IMR-90 (cell line): ENCODE measurements around the gene BCAP31. TPM values are rescaled to one million over a fixed set of nuclear protein-coding genes. Genes with fewer than 3 reads are reported as not detected.

Experiments used
- ATAC-seq: fragments of 200-7000 bp; cut with Tn5 transposase; 2 replicates; pipeline ENCODE4 v1.9.1; 2020; ENCODE audit warnings: low read depth, mild to moderate bottlenecking, moderate library complexity
- BruUV-seq: library from RNA; stranded (reverse); fragments of 400-500 nt; replicated peaks from 2 replicates; lab custom pipeline; 2021; lab: Mats Ljungman, UMichigan
- CTCF ChIA-PET: fragments of 300-600 bp; formaldehyde crosslinking; extraction: SDS; loops from one replicate; lab custom pipeline; 2021; ENCODE audit warnings: antibody characterized with exemption; lab: Yijun Ruan, JAX
- POLR2A ChIA-PET: fragments of 300-600 bp; sonication (Branson Sonifier 250); formaldehyde crosslinking; loops from one replicate; lab custom pipeline; 2022; ENCODE audit warnings: antibody characterized with exemption; ENCODE audit not compliant: unreplicated experiment; lab: Charles Lee
- DNase-seq: peaks from one replicate; pipeline ENCODE4 v3.0.0; 2013
- H2AFZ ChIP-seq: replicated peaks from 2 replicates; pipeline ENCODE3; 2013; ENCODE audit warnings: low read length, mild to moderate bottlenecking; ENCODE audit not compliant: poor library complexity
- H2AK5ac ChIP-seq: 2 replicates; pipeline ENCODE4 v1.6.1; 2013; ENCODE audit warnings: low read depth, low read length, inconsistent platforms
- H2AK9ac ChIP-seq: replicated peaks from 2 replicates; pipeline ENCODE3; 2013; ENCODE audit warnings: mild to moderate bottlenecking, low read depth, low read length, moderate library complexity; ENCODE audit not compliant: poor library complexity
- H2BK120ac ChIP-seq: 2 replicates; pipeline ENCODE4 v1.6.1; 2013; ENCODE audit warnings: low read depth, low read length, inconsistent platforms
- H2BK15ac ChIP-seq: 3 replicates; pipeline ENCODE4 v1.6.1; 2013; ENCODE audit warnings: low read depth, low read length, inconsistent platforms
- H2BK20ac ChIP-seq: 2 replicates; pipeline ENCODE4 v1.6.1; 2013; ENCODE audit warnings: low read depth, mild to moderate bottlenecking, inconsistent platforms, low read length, moderate library complexity
- H2BK5ac ChIP-seq: 2 replicates; pipeline ENCODE4 v1.6.1; 2013; ENCODE audit warnings: mild to moderate bottlenecking, low read depth, low read length, inconsistent platforms; ENCODE audit not compliant: poor library complexity, severe bottlenecking
- H3K14ac ChIP-seq: replicated peaks from 2 replicates; pipeline ENCODE4 v1.6.1; 2013; ENCODE audit warnings: low read depth, low read length, inconsistent platforms
- H3K18ac ChIP-seq: 2 replicates; pipeline ENCODE4 v1.6.1; 2013; ENCODE audit warnings: low read depth, low read length, control low read depth
- H3K23ac ChIP-seq: 2 replicates; pipeline ENCODE4 v1.6.1; 2013; ENCODE audit warnings: low read depth, low read length, inconsistent platforms
- H3K27ac ChIP-seq: 2 replicates; pipeline ENCODE4 v1.5.1; 2013; ENCODE audit warnings: mild to moderate bottlenecking, control low read depth, low read length; ENCODE audit not compliant: insufficient read depth
- H3K27me3 ChIP-seq: 2 replicates; pipeline ENCODE4 v1.6.1; 2013; ENCODE audit warnings: low read length; ENCODE audit not compliant: control insufficient read depth, insufficient read depth
- H3K36me3 ChIP-seq: 2 replicates; pipeline ENCODE4 v1.6.1; 2013; ENCODE audit warnings: low read length, mixed read lengths; ENCODE audit not compliant: control insufficient read depth, insufficient read depth
- H3K4ac ChIP-seq: 2 replicates; pipeline ENCODE4 v1.6.1; 2013; ENCODE audit warnings: low read depth, low read length, inconsistent platforms
- H3K4me1 ChIP-seq: 2 replicates; pipeline ENCODE4 v1.6.1; 2013; ENCODE audit warnings: low read length, mixed read lengths; ENCODE audit not compliant: control insufficient read depth, insufficient read depth
- H3K4me2 ChIP-seq: 2 replicates; pipeline ENCODE4 v1.6.1; 2013; ENCODE audit warnings: low read depth, mild to moderate bottlenecking, control low read depth, low read length, moderate library complexity
- H3K4me3 ChIP-seq: 2 replicates; pipeline ENCODE4 v1.5.1; 2013; ENCODE audit warnings: low read depth, mild to moderate bottlenecking, control low read depth, low read length, moderate library complexity; ENCODE audit not compliant: insufficient read depth
- H3K56ac ChIP-seq: 2 replicates; pipeline ENCODE4 v1.6.1; 2013; ENCODE audit warnings: low read length, inconsistent platforms; ENCODE audit not compliant: insufficient read depth; ENCODE audit errors: extremely low read depth
- H3K79me1 ChIP-seq, 2 experiments: 2 replicates each; pipeline ENCODE4 v1.6.1; 2013; ENCODE audit warnings: low read length in 2 of 2, inconsistent platforms in 1 of 2, low read depth in 1 of 2
- H3K9ac ChIP-seq: 2 replicates; pipeline ENCODE4 v1.6.1; 2013; ENCODE audit warnings: low read depth, low read length, control low read depth
- H3K9me1 ChIP-seq: 2 replicates; pipeline ENCODE4 v1.6.1; 2013; ENCODE audit warnings: low read length, inconsistent platforms; ENCODE audit not compliant: insufficient read depth
- H3K9me3 ChIP-seq: 2 replicates; pipeline ENCODE4 v1.6.1; 2013; ENCODE audit warnings: low read length; ENCODE audit not compliant: control insufficient read depth, insufficient read depth
- H4K20me1 ChIP-seq: 2 replicates; pipeline ENCODE4 v1.6.1; 2013; ENCODE audit warnings: low read length, inconsistent platforms; ENCODE audit not compliant: insufficient read depth
- H4K5ac ChIP-seq: 2 replicates; pipeline ENCODE4 v1.6.1; 2013; ENCODE audit warnings: mild to moderate bottlenecking, low read depth, low read length, control low read depth
- H4K8ac ChIP-seq, 2 experiments: 2 replicates each; pipeline ENCODE4 v1.6.1; 2013; ENCODE audit warnings: low read depth in 2 of 2, low read length in 2 of 2, control low read depth in 1 of 2, inconsistent platforms in 1 of 2
- H4K91ac ChIP-seq: 2 replicates; pipeline ENCODE4 v1.6.1; 2013; ENCODE audit warnings: low read depth, low read length, inconsistent platforms; ENCODE audit not compliant: insufficient read depth
- BHLHE40 ChIP-seq: fragments of 150-350 bp; IDR thresholded peaks from 2 replicates; pipeline ENCODE4 v1.6.1; 2016; ENCODE audit warnings: mild to moderate bottlenecking, low read depth, low read length
- CEBPB ChIP-seq: IDR thresholded peaks from 2 replicates; pipeline ENCODE4 v1.6.1; 2012; ENCODE audit warnings: low read depth, low read length, improper control_type of control experiment
- CHD1 ChIP-seq: IDR thresholded peaks from 2 replicates; pipeline ENCODE4 v1.6.1; 2012; ENCODE audit warnings: low read depth, low read length, improper control_type of control experiment
- CTCF ChIP-seq: conservative IDR thresholded peaks from 2 replicates; pipeline ENCODE4 v1.5.1; 2012; ENCODE audit warnings: mild to moderate bottlenecking, low read depth, low read length, improper control_type of control experiment
- ELK1 ChIP-seq: fragments of 150-350 bp; IDR thresholded peaks from 2 replicates; pipeline ENCODE4 v1.6.1; 2016; ENCODE audit warnings: low read depth, mild to moderate bottlenecking, low read length, moderate library complexity, borderline replicate concordance
- MAFK ChIP-seq: IDR thresholded peaks from 2 replicates; pipeline ENCODE4 v1.6.1; 2012; ENCODE audit warnings: low read depth, low read length, improper control_type of control experiment
- MAZ ChIP-seq: IDR thresholded peaks from 2 replicates; pipeline ENCODE4 v1.6.1; 2012; ENCODE audit warnings: low read depth, mild to moderate bottlenecking, low read length, improper control_type of control experiment, moderate library complexity, borderline replicate concordance
- MXI1 ChIP-seq: IDR thresholded peaks from 2 replicates; pipeline ENCODE4 v1.6.1; 2012; ENCODE audit warnings: low read depth, mild to moderate bottlenecking, low read length, moderate library complexity, borderline replicate concordance
- NFE2L2 ChIP-seq: fragments of 150-350 bp; IDR thresholded peaks from 2 replicates; pipeline ENCODE4 v1.6.1; 2016; ENCODE audit warnings: low read depth, mild to moderate bottlenecking, low read length
- POLR2A ChIP-seq: IDR thresholded peaks from 2 replicates; pipeline ENCODE4 v1.6.1; 2012; ENCODE audit warnings: mild to moderate bottlenecking, low read depth, low read length
- RAD21 ChIP-seq: IDR thresholded peaks from 2 replicates; pipeline ENCODE4 v1.6.1; 2012; ENCODE audit warnings: low read length, improper control_type of control experiment
- RCOR1 ChIP-seq: IDR thresholded peaks from 2 replicates; pipeline ENCODE4 v1.6.1; 2012; ENCODE audit warnings: mild to moderate bottlenecking, low read length, improper control_type of control experiment; ENCODE audit not compliant: insufficient replicate concordance
- RFX5 ChIP-seq: IDR thresholded peaks from 2 replicates; pipeline ENCODE4 v1.8.0; 2012; ENCODE audit warnings: low read depth, mild to moderate bottlenecking, low read length, moderate library complexity
- SMC3 ChIP-seq: fragments of 150-350 bp; IDR thresholded peaks from 2 replicates; pipeline ENCODE4 v1.6.1; 2016; ENCODE audit warnings: low read depth, mild to moderate bottlenecking, antibody characterized with exemption, low read length, moderate library complexity
- USF2 ChIP-seq: fragments of 150-350 bp; IDR thresholded peaks from 2 replicates; pipeline ENCODE4 v1.6.1; 2017; ENCODE audit warnings: mild to moderate bottlenecking, antibody characterized with exemption, low read length, low read depth
- WGBS, 2 experiments: methylation state at CpG; one replicate each; pipeline versions ENCODE4 v1.1.5 to v1.1.7; 2013; ENCODE audit warnings: missing lambda C conversion rate in 2 of 2; ENCODE audit not compliant: insufficient read length in 1 of 2; ENCODE audit errors: extremely low coverage in 2 of 2; 5-methylcytosine and 5-hydroxymethylcytosine counted together
- dilution Hi-C: fragments of 300-500 bp; cut with HindIII; formaldehyde crosslinking; loops from one replicate; pipeline ENCODE4 v1.14.3; 2018; ENCODE audit warnings: low sequenced_read_pairs; ENCODE audit not compliant: unreplicated experiment
- in situ Hi-C: fragments of 300-500 bp; cut with MboI; formaldehyde crosslinking; loops from 3 replicates; pipeline ENCODE4 v1.14.3; 2019; ENCODE audit warnings: low sequenced_read_pairs, inconsistent platforms, mixed read lengths
- intact Hi-C: fragments of 100-400 bp; cut with micrococcal nuclease; formaldehyde crosslinking; loops from 2 replicates; pipeline ENCODE4 v1.10.0; 2022
- polyA plus RNA-seq, 3 experiments: library from polyadenylated mRNA; depleted of rRNA; stranded (reverse); fragments of >200 nt; gene quantifications; 2 replicates each; pipeline ENCODE4 v1.2.3, GENCODE V29; 2012; ENCODE audit warnings: low replicate concordance in 1 of 3
- total RNA-seq: library from RNA; depleted of rRNA; stranded (reverse); fragments of >200 nt; gene quantifications from 2 replicates; pipeline ENCODE4 v1.2.3, GENCODE V29; 2012

The BCAP31 gene
- total and polyA plus RNA-seq, 2 of the 4 experiments (the other 2 are of a cell fraction), result 125 to 244 TPM

GRCh38 chrX:153731845-153732215 is 7.6 kb upstream of the BCAP31 start:
- Histone ChIP-seq H4K5ac (no peak overlapping the region), H3K9me1 (0 out of 2 replicates have a peak, but pooled peaks cover 5% of the 10 kb centered on the region), H3K27me3 (no peaks in the 10 kb centered on the region), H4K91ac (no peak overlapping the region), H3K4me2 (no peak overlapping the region), H2BK120ac (no peak overlapping the region), H3K4me3 (no peak overlapping the region), H3K23ac (no peak overlapping the region), H2BK20ac (no peak overlapping the region), H3K56ac (no peak overlapping the region), H3K27ac (no peak overlapping the region), H4K8ac (no peak overlapping the region), H2AK5ac (no peak overlapping the region), H2AK9ac (no peak overlapping the region), H2BK5ac (no peak overlapping the region), H3K9ac (no peak overlapping the region), H3K36me3 (peaks cover 7% of the 10 kb centered on the region; the same call in 1 of the 2 replicates), H3K9me3 (no peaks in the 10 kb centered on the region; the same call in 1 of the 2 replicates), H3K4me1 (peaks cover 7% of the 10 kb centered on the region; the same call in 1 of the 2 replicates), H3K18ac (no peak overlapping the region), H3K14ac (no peak overlapping the region), H2AFZ (no peak overlapping the region), H3K4ac (no peak overlapping the region), H4K20me1 (no peaks in the 10 kb centered on the region), H2BK15ac (no peak overlapping the region), H3K79me1 (peaks cover 0 to 13% of the 10 kb centered on the region in 2 experiments; a peak in 1 of 4 replicates)
- CTCF ChIA-PET, result no interaction called here
- in situ Hi-C loops, result no loop called here
- ATAC-seq, result no peak
- dilution Hi-C loops, result no loop called here
- no CpG with 5 or more reads among the region's 3 CpGs for WGBS, 2 experiments
- BruUV-seq, result no TSS peak
- DNase-seq, result no peak
- intact Hi-C loops, result no loop called here
- POLR2A ChIA-PET, result no interaction called here
- TF ChIP-seq CEBPB (no peak), CHD1 (no peak), NFE2L2 (no peak), MXI1 (no peak), USF2 (no peak), CTCF (no peak), RFX5 (no peak), MAZ (no peak), SMC3 (no peak), RCOR1 (no peak), BHLHE40 (no peak), MAFK (no peak), POLR2A (no peak), RAD21 (no peak), ELK1 (no peak)
